ENCODE measurements around the gene TNIK.

The TNIK gene

DNA sequence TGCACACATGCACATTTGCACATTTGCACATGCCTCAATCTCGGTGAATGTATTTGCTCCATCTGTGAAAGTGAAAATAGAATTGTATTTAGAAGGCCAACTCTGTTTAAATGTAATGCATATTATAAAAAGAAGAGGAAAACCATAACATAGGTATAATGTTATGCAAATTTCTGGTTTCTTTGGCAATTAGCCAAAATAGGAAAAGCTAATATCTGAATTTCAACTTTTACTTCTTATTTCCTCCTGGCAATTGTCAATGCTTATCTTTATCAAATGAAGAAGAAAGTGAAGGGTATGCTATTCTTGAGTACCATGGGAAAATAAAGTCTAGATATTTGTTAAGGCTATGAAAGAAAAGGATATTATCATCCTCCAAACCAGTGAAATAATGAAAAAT is 357.0 kb downstream of the TNIK start:
- Mint-ChIP-seq H3K9me3 (no peaks in the 10 kb centered on the region), H3K4me1 (no peaks in the 10 kb centered on the region), H3K36me3 (peaks cover 34% of the 10 kb centered on the region), H3K4me3 (no peak overlapping the region), H3K27ac (no peak overlapping the region), H3K27me3 (no peaks in the 10 kb centered on the region)

GRCh38 chr3:171101982-171102641 is 358.1 kb downstream of the TNIK start:
- Mint-ChIP-seq H3K4me1 (no peaks in the 10 kb centered on the region), H3K4me3 (no peak overlapping the region), H3K27ac (no peak overlapping the region), H3K9me3 (no peaks in the 10 kb centered on the region), H3K36me3 (peaks cover 33% of the 10 kb centered on the region), H3K27me3 (no peaks in the 10 kb centered on the region)

- Mint-ChIP-seq H3K4me1 (no peaks in the 10 kb centered on the region), H3K36me3 (peaks cover 35% of the 10 kb centered on the region), H3K4me3 (no peak overlapping the region), H3K9me3 (no peaks in the 10 kb centered on the region), H3K27ac (no peak overlapping the region), H3K27me3 (no peaks in the 10 kb centered on the region)
Measured at GRCh38 chr3:171099911-171100310, 360.3 kb downstream of the TNIK start.

- Mint-ChIP-seq H3K27ac (no peak overlapping the region), H3K36me3 (peaks cover 35% of the 10 kb centered on the region), H3K9me3 (no peaks in the 10 kb centered on the region), H3K27me3 (no peaks in the 10 kb centered on the region), H3K4me3 (no peak overlapping the region), H3K4me1 (no peaks in the 10 kb centered on the region)
Measured at GRCh38 chr3:171095063-171095462, 365.1 kb downstream of the TNIK start.

DNA sequence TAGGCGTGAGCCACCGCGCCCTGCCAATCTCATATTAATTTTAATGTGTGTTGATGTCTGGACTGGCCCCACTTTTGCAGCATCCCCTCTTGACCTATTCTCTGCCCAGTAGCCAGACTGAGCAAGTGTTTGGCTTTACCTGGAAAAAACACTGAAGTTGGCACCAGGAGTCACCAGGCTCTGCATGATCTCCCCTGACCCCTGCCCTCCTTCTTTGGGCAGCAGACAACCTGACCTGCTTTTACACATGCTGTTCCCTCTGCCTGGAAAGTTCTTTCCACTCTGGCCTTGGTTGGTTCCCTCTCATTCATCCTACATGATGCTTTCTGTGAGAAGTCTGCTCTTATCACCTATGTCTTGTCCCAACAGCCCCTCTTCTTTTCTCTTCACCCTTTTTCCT is 365.8 kb downstream of the TNIK start:
- H3K4me1 Mint-ChIP-seq: no peaks in the 10 kb centered on the region
- no peak overlapping the region for H3K27ac Mint-ChIP-seq
- H3K4me3 Mint-ChIP-seq: no peak overlapping the region

DNA sequence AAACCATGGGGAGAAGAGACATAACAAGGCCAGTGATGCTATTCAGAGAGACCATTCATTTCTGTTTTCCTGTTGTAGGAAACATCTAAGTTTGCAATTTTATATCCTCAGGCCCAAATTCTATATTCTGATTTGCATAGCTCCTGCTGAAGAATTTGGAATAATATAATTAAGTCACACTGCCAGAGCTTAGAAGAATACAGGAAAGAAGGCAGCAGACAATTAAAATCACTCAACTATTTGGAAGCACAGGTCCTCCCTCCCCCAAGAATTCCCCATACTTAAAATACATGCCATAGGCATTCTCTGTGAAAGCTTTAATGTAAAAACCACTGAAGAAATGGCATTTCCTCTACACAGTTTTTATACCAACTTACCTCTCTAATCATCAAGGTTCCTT is 366.7 kb downstream of the TNIK start:
- H3K27ac Mint-ChIP-seq: no peak overlapping the region
- H3K4me3 Mint-ChIP-seq: no peak overlapping the region
- peaks cover 32% of the 10 kb centered on the region for H3K36me3 Mint-ChIP-seq
- H3K4me1 Mint-ChIP-seq: no peaks in the 10 kb centered on the region
- H3K27me3 Mint-ChIP-seq: no peaks in the 10 kb centered on the region
- no peaks in the 10 kb centered on the region for H3K9me3 Mint-ChIP-seq

More for the DNA sequence above, 365.8 kb downstream of the TNIK start:
- no peaks in the 10 kb centered on the region for H3K27me3 Mint-ChIP-seq
- peaks cover 37% of the 10 kb centered on the region for H3K36me3 Mint-ChIP-seq
- no peaks in the 10 kb centered on the region for H3K9me3 Mint-ChIP-seq

DNA sequence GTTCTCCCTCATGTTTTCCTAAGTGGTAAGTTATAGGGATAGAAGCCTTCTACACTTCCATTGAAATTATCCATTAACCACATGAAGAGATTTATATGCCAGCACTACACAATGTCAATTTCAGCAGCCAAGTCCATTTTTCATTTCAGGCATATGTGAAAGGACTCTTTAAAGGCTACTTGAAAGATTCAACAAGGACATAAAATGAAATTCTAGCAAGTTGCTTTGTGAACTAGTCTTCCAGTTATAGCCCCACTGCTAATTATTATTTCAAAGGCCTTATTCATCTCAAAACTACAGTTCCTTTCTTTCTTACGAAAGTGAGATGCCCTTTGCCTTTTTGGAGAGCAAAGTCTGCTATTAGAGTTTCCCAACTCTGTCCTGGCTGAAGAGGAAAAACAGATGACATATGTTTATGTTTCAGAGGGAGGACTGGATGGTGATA is 367.7 kb downstream of the TNIK start:
- Mint-ChIP-seq H3K27ac (no peak overlapping the region), H3K27me3 (no peaks in the 10 kb centered on the region), H3K4me3 (no peak overlapping the region), H3K4me1 (no peaks in the 10 kb centered on the region), H3K9me3 (no peaks in the 10 kb centered on the region), H3K36me3 (peaks cover 28% of the 10 kb centered on the region)

GRCh38 chr3:171090321-171090720 is 369.9 kb downstream of the TNIK start:
- H3K27me3 Mint-ChIP-seq: no peaks in the 10 kb centered on the region
- H3K9me3 Mint-ChIP-seq: no peaks in the 10 kb centered on the region
- H3K36me3 Mint-ChIP-seq: peaks cover 21% of the 10 kb centered on the region
- H3K27ac Mint-ChIP-seq: no peak overlapping the region
- no peak overlapping the region for H3K4me3 Mint-ChIP-seq
- H3K4me1 Mint-ChIP-seq: no peaks in the 10 kb centered on the region

DNA sequence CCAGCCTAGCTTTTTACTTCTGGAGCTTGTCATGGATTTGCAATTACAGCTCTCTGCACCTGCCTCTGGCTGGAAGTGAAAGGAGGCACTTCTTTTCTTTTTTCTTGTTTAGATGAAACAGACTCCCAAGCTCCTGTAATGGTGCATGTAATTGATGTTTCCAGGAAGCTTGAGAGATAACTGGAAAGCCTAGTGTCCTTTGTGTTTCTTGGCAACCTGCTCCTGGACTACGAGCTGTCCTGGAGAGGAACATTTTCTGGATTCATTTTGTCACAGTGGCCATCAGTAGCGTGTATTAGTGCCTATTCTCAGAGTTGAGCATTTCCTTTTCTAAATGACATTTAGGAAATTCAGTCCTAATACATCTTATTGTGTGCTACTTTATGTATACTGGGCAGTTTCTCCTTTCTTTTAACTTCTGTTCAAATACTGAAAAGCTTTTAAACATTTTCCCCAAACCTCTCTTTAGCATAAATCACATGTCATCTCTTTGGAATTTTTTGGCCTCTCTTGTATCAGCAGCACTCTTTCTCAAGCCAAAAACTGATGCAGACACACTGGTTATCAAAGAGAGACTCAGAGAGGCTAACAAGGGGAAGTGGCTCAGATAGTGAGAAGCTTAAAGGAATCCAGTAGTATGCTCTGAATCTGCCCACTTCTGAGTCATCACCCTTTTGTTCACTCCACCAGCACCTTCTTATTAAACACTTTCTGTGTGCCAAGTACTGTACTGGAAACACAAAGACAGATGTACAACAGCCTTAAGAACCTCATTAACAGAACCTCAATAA is 371.0 kb downstream of the TNIK start:
- Mint-ChIP-seq H3K27ac (no peak overlapping the region), H3K27me3 (no peaks in the 10 kb centered on the region), H3K9me3 (no peaks in the 10 kb centered on the region), H3K4me1 (no peaks in the 10 kb centered on the region), H3K36me3 (peaks cover 23% of the 10 kb centered on the region), H3K4me3 (no peak overlapping the region)

DNA sequence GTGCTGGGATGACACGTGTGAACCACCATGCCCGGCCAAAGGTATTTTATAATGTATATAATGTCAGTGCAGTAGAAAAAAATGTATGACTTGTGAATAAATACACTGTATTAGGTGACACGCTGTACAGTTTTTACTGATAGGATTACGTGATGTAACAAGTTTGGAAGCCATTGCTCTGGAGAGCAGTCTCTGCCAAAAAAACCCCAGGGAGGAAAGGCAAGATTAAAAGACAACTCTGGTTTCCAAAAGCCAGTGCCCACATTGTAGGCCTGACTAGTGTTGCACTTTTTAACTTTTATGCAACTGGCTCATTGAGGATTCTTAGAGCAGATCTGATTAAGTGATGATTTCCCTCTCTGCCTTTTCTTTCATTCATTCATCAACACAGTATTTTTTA is 371.7 kb downstream of the TNIK start:
- Mint-ChIP-seq H3K27me3 (no peaks in the 10 kb centered on the region), H3K9me3 (no peaks in the 10 kb centered on the region), H3K4me1 (no peaks in the 10 kb centered on the region), H3K27ac (no peak overlapping the region), H3K36me3 (peaks cover 23% of the 10 kb centered on the region), H3K4me3 (no peak overlapping the region)

DNA sequence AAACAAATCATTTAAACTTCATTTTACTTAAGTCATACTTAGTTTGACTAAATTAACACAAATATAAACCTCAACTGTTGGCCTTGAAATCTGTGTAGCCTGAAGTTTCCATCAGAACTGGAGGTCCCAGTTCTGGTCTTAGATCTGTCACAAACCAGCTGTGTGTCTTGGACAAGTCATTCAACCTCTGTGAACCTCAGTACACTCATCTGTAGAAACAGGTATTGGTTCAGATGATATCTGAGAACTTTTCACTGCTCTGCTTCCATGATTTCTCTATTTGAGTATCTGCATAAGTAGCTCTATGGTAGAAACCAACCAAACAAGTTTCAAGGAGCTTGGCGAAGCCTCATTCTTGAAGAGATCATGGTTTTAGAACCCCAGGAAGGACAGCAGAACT is 373.3 kb downstream of the TNIK start:
- no peaks in the 10 kb centered on the region for H3K9me3 Mint-ChIP-seq
- H3K36me3 Mint-ChIP-seq: peaks cover 25% of the 10 kb centered on the region
- no peak overlapping the region for H3K27ac Mint-ChIP-seq
- H3K4me1 Mint-ChIP-seq: no peaks in the 10 kb centered on the region
- H3K4me3 Mint-ChIP-seq: no peak overlapping the region
- no peaks in the 10 kb centered on the region for H3K27me3 Mint-ChIP-seq

DNA sequence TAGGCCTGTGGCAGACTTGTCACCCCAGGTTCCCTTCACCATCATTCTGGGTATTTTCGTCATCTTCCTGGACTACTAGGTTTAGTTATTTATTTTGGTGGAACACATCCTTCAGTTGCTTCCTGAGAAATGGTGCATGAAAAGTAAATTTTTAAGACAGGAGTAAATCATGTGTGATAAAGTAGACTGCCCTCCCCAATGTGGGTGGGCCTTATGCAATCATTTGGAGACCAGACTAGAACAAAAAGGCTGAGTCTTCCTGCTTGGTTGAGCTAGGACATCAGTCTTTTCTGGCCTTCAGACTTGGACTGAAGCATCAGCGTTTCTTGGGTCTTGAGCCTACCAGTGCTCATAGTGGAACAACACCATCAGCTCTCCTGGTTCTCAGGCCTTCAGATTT is 382.9 kb downstream of the TNIK start:
- Mint-ChIP-seq H3K9me3 (no peaks in the 10 kb centered on the region), H3K27me3 (no peaks in the 10 kb centered on the region), H3K4me3 (no peak overlapping the region), H3K4me1 (no peaks in the 10 kb centered on the region), H3K27ac (no peak overlapping the region), H3K36me3 (peaks cover 54% of the 10 kb centered on the region)

- H3K4me1 Mint-ChIP-seq: no peaks in the 10 kb centered on the region
- peaks cover 46% of the 10 kb centered on the region for H3K36me3 Mint-ChIP-seq
- no peak overlapping the region for H3K27ac Mint-ChIP-seq
- H3K27me3 Mint-ChIP-seq: no peaks in the 10 kb centered on the region
- no peaks in the 10 kb centered on the region for H3K9me3 Mint-ChIP-seq
- H3K4me3 Mint-ChIP-seq: no peak overlapping the region
Measured at GRCh38 chr3:171072432-171072831, 387.8 kb downstream of the TNIK start.

DNA sequence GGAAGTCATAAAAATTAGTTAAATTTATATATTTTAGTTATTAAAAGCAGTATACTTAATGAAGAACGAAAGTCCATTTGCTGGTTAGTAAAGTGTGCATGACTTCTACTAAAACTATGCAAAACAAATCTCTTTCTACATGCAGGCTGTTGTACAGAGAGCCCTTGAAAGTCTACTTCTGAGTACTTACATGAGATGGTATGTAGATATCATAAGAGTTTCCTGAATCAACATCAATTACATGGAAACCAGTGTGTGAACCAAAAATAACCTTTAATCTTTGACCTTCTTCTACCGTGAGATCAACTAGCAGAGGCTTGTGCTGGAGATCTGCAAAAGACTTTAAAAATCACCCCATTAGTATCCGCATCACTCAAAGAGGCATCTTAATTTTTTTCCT is 391.5 kb downstream of the TNIK start:
- no peaks in the 10 kb centered on the region for H3K27me3 Mint-ChIP-seq
- H3K9me3 Mint-ChIP-seq: no peaks in the 10 kb centered on the region
- H3K27ac Mint-ChIP-seq: no peak overlapping the region
- no peaks in the 10 kb centered on the region for H3K4me1 Mint-ChIP-seq
- no peak overlapping the region for H3K4me3 Mint-ChIP-seq
- peaks cover 47% of the 10 kb centered on the region for H3K36me3 Mint-ChIP-seq

- H3K27me3 Mint-ChIP-seq: no peaks in the 10 kb centered on the region
- no peaks in the 10 kb centered on the region for H3K9me3 Mint-ChIP-seq
- H3K27ac Mint-ChIP-seq: no peak overlapping the region
- no peak overlapping the region for H3K4me3 Mint-ChIP-seq
- H3K4me1 Mint-ChIP-seq: no peaks in the 10 kb centered on the region
- H3K36me3 Mint-ChIP-seq: peaks cover 43% of the 10 kb centered on the region
Measured at GRCh38 chr3:171066206-171066605, 394.0 kb downstream of the TNIK start.

DNA sequence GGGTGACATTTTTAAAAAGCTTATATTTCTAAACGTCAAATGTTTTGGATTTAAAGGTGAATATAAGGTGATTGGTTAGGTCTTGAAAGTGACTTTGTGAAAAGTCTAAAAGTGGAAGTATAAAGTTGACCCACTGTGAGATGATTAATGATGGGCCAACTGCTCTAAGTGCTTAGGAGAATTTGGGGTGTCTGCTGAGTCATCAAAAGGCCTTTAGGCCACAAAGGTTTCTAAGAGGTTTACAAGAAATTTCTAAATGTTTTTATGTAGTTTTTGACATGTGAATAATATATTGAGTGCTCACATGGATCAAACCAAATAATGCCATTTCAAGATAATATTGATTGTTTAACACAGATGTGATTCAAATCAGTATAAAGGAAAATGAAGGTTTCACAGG is 394.5 kb downstream of the TNIK start:
- no peaks in the 10 kb centered on the region for H3K27me3 Mint-ChIP-seq
- H3K9me3 Mint-ChIP-seq: no peaks in the 10 kb centered on the region
- H3K4me3 Mint-ChIP-seq: no peak overlapping the region
- H3K36me3 Mint-ChIP-seq: peaks cover 43% of the 10 kb centered on the region
- H3K27ac Mint-ChIP-seq: no peak overlapping the region
- H3K4me1 Mint-ChIP-seq: no peaks in the 10 kb centered on the region

Measured in activated naive CD4-positive, alpha-beta T cell treated with anti-CD3 and anti-CD28 coated beads, Interleukin-2, amount 50 U/mL, for 24 hours (primary cell).